Parathyroid adenoma (tissue), 2 donors: ENCODE measurements around the gene SMARCE1.

Experiments
- H2AFZ ChIP-seq: fragments of 300-600 bp; sonication (generic); one replicate; pipeline ENCODE4 v1.7.0; 2017; ENCODE audit warnings: antibody characterized with exemption, mild to moderate bottlenecking
- H3K27ac ChIP-seq: fragments of 300-600 bp; sonication (generic); one replicate; pipeline ENCODE4 v1.7.0; 2017
- H3K27me3 ChIP-seq: fragments of 300-600 bp; sonication (generic); one replicate; pipeline ENCODE4 v1.7.0; 2017; ENCODE audit warnings: low read length; ENCODE audit not compliant: control insufficient read depth, insufficient read depth
- H3K36me3 ChIP-seq: fragments of 300-600 bp; sonication (generic); one replicate; pipeline ENCODE4 v1.7.0; 2017; ENCODE audit warnings: low read length; ENCODE audit not compliant: control insufficient read depth, insufficient read depth
- H3K4me1 ChIP-seq: fragments of 300-600 bp; sonication (generic); one replicate; pipeline ENCODE4 v1.7.0; 2017; ENCODE audit warnings: control low read depth
- H3K4me2 ChIP-seq: fragments of 300-600 bp; sonication (generic); one replicate; pipeline ENCODE4 v1.7.0; 2017; ENCODE audit warnings: low read length
- H3K4me3 ChIP-seq: fragments of 300-600 bp; sonication (generic); one replicate; pipeline ENCODE4 v1.7.0; 2017; ENCODE audit warnings: low read depth, low read length
- H3K79me2 ChIP-seq: fragments of 300-600 bp; sonication (generic); one replicate; pipeline ENCODE4 v1.7.0; 2017; ENCODE audit warnings: control low read depth
- H3K9ac ChIP-seq: fragments of 300-600 bp; sonication (generic); one replicate; pipeline ENCODE4 v1.7.0; 2017; ENCODE audit warnings: mild to moderate bottlenecking
- H3K9me3 ChIP-seq: fragments of 300-600 bp; sonication (generic); one replicate; pipeline ENCODE4 v1.7.0; 2017; ENCODE audit warnings: low read length; ENCODE audit not compliant: control insufficient read depth
- TF ChIP-seq, protein P1 (sequence below): fragments of 300-600 bp; sonication (generic); IDR thresholded peaks from one replicate; pipeline ENCODE4 v1.7.0; 2017; ENCODE audit warnings: antibody characterized with exemption, mild to moderate bottlenecking
- donor health status: primary hyperparathyroidism.

Gene SMARCE1

DNA sequence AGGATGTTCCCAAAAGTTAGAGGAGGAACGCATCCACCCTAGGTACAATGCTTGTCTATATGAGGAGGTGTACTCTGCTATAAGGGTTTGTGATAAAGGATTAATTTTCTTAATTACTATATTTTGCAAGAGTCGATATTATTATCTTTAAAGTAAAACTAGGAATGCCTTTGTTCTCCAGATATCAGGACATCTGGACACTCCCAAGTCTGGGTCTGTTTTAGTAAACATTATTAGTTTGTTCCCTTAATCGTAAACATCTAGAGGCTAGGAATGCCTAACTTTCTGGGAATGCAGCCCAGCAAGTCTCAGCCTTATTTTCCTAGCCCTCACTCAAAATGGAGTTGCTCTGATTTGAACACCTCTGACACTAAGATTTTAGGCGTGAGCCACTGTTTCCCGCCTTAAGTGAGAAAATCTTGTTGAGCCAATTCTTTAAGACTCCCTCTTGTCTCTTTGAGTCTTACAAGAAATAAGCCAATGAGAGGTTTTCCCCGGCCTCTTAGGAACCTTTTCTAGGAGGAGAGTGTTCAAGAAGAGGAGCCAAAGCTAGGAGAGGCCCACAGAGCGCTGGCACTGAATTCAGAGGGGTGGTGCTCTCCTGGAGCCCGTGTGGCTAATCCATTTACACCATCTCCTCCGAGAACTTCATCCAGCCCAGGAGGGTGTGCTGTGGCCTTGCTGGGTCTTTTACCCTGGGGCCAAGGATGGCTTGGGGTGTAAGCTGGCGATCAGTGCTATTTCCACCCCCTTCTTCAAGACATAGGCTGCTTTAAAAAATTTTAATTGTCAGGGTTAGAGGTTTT is 40.9 kb downstream of the SMARCE1 start:
- Histone ChIP-seq H3K4me1 (no peaks in the 10 kb centered on the region), H3K4me3 (no peak overlapping the region), H3K27ac (no peak overlapping the region), H3K27me3 (no peaks in the 10 kb centered on the region), H3K79me2 (no peaks in the 10 kb centered on the region), H3K4me2 (no peak overlapping the region), H3K9ac (no peak overlapping the region), H3K9me3 (no peaks in the 10 kb centered on the region), H2AFZ (no peak overlapping the region), H3K36me3 (no peaks in the 10 kb centered on the region)
- TF ChIP-seq, protein P1, sequence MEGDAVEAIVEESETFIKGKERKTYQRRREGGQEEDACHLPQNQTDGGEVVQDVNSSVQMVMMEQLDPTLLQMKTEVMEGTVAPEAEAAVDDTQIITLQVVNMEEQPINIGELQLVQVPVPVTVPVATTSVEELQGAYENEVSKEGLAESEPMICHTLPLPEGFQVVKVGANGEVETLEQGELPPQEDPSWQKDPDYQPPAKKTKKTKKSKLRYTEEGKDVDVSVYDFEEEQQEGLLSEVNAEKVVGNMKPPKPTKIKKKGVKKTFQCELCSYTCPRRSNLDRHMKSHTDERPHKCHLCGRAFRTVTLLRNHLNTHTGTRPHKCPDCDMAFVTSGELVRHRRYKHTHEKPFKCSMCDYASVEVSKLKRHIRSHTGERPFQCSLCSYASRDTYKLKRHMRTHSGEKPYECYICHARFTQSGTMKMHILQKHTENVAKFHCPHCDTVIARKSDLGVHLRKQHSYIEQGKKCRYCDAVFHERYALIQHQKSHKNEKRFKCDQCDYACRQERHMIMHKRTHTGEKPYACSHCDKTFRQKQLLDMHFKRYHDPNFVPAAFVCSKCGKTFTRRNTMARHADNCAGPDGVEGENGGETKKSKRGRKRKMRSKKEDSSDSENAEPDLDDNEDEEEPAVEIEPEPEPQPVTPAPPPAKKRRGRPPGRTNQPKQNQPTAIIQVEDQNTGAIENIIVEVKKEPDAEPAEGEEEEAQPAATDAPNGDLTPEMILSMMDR, result no peak

DNA sequence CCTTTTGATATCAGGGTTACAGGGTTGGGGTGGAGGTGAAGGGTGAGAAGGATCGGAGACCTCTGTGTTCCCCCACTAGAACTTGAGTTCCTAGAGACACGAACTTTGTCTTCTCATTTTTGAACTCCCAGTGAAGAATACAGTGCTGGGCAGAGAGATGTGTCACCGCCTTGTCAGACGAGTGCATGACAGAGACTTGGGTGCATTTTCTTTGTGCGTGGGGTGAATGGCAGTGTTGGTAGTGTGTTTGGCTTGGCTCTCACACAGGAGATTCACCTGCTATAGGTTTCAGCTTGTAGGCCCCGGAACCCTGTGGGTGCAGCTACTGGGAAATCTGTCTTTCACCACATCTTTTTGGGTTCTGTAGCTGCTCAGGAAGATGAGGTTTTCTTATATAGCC is 42.3 kb downstream of the SMARCE1 start:
- H3K9me3 ChIP-seq, result no peaks in the 10 kb centered on the region
- TF ChIP-seq, protein P1, result no peak
- no peak overlapping the region for H3K27ac ChIP-seq
- no peaks in the 10 kb centered on the region for H3K4me1 ChIP-seq
- H3K4me3 ChIP-seq, result no peak overlapping the region
- no peak overlapping the region for H3K4me2 ChIP-seq
- H3K27me3 ChIP-seq, result no peaks in the 10 kb centered on the region
- no peaks in the 10 kb centered on the region for H3K36me3 ChIP-seq
- H3K9ac ChIP-seq, result no peak overlapping the region
- H3K79me2 ChIP-seq, result no peaks in the 10 kb centered on the region
- no peak overlapping the region for H2AFZ ChIP-seq

DNA sequence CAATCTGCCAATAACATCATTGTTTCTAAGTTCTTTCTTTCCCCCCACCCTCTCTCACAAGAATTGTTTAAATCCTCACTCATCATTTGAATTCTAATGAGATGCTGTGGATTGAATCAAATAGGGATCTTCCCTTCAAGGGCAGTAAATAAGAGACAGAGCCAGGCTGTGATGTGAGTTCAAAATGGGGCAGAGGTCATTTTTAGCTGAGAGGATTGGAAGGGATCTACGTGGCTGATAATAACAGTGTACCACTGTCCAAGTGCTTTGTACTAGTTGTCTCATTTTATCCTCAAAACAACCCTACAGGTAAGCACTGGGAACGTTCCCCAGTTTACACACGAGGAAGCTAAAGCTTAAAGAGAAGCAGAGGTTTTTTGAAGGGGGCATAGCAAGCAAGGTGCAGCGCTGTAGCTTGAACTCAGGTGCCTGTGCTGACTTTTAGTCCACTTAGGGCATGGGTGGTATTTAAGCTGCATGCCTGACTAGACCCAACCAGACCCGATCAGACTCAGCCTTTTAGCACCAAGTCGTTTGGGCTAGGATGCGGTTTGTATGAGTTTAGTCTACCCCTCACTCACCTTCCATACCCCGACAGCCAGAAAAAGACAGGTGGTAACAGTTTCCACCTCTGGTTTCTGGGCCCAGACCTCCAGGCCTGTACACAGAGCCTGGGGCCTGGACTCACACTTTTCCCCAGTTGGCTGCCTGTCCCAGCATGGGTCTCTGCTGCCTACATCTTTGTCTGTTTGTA is 43.1 kb downstream of the SMARCE1 start:
- Histone ChIP-seq H3K27ac (no peak overlapping the region), H3K27me3 (no peaks in the 10 kb centered on the region), H3K79me2 (no peaks in the 10 kb centered on the region), H2AFZ (no peak overlapping the region), H3K9me3 (no peaks in the 10 kb centered on the region), H3K4me2 (no peak overlapping the region), H3K36me3 (no peaks in the 10 kb centered on the region), H3K4me3 (no peak overlapping the region), H3K4me1 (no peaks in the 10 kb centered on the region), H3K9ac (no peak overlapping the region)
- TF ChIP-seq, protein P1, result no peak

DNA sequence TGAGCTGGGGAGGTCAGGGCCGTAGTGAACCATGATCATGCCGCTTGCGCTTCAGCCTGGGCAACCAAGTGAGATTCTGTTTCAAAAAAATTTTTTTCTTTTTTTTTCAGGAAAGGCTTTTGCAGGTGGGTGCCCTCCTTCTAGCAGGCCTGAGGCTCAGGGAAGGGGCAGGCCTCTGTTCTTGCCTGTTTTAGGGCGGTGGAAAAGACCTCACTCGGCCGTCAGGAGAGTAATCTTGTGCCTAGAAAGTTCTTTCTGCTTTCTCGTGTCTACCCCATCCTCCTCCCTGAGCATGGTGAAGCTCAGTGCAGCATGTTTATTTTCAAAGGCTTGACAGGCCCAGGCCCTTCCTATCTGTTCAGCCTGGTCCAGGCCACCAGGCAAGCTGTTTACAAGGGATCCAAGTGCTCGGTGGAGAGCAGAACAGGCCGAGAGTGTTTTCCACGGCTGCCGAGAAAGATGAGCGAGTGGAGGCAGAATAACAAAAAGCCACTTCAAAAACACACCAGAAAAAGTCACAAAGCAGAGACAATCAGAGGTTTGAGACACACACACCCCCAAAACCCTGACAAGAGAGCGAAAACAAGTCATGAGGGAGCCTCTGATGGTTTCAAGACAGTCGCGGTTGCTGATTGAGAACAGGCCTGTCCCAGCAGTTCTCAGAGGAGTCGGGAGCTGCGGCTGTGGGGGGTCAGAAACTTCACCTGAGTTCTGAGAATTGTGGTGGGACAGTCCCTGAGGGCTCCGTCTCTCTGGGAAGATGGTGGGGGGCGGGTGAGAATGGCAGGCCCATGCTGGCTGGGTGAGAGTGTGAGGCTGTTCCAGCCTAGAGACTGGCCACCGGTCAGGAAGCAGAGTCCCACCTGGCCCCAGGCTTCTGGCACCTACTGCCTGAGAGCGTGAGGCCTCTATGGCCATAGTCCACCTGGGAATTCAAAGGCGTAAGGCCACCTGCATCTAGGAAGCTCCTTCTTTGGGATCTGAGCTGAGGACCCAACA is 44.9 kb downstream of the SMARCE1 start:
- Histone ChIP-seq H3K4me2 (no peak overlapping the region), H3K9me3 (no peaks in the 10 kb centered on the region), H2AFZ (no peak overlapping the region), H3K27me3 (no peaks in the 10 kb centered on the region), H3K27ac (no peak overlapping the region), H3K4me3 (no peak overlapping the region), H3K36me3 (no peaks in the 10 kb centered on the region), H3K4me1 (no peaks in the 10 kb centered on the region), H3K79me2 (no peaks in the 10 kb centered on the region), H3K9ac (no peak overlapping the region)
- TF ChIP-seq, protein P1, result no peak
